Small intestine (tissue), 7 donors: ENCODE measurements around the gene ELMO1. TPM values are rescaled to one million over a fixed set of nuclear protein-coding genes. Genes with fewer than 3 reads are reported as not detected.

ENCODE experiments used
- DNase-seq, 2 donors: peaks; one replicate each; pipeline versions ENCODE4 v3.0.0 to v3.0.0-alpha.2; 2013
- FAIRE-seq: peaks from 2 replicates; lab custom pipeline; 2012; peaks lifted over from hg19 to GRCh38; lab: Jason Lieb, UNC
- H3K27ac ChIP-seq, 3 donors: one replicate each; pipeline ENCODE4 v1.5.1; 2013; ENCODE audit warnings: low read length in 2 of 3, mild to moderate bottlenecking in 2 of 3, control low read depth in 1 of 3, inconsistent platforms in 1 of 3, low read depth in 1 of 3, moderate library complexity in 1 of 3
- H3K27me3 ChIP-seq, 3 donors: one replicate each; pipeline ENCODE4 v1.6.1; 2013; ENCODE audit warnings: low read length in 3 of 3, inconsistent platforms in 1 of 3; ENCODE audit not compliant: control insufficient read depth in 3 of 3, insufficient read depth in 3 of 3
- H3K36me3 ChIP-seq, 3 donors: one replicate each; pipeline ENCODE4 v1.6.1; 2013; ENCODE audit warnings: low read length in 3 of 3, inconsistent platforms in 1 of 3, low read depth in 1 of 3, mild to moderate bottlenecking in 1 of 3, moderate library complexity in 1 of 3; ENCODE audit not compliant: control insufficient read depth in 3 of 3, insufficient read depth in 2 of 3
- H3K4me1 ChIP-seq, 3 donors: one replicate each; pipeline ENCODE4 v1.6.1; 2013; ENCODE audit warnings: low read length in 2 of 3, inconsistent platforms in 1 of 3, low read depth in 1 of 3, mild to moderate bottlenecking in 1 of 3, moderate library complexity in 1 of 3; ENCODE audit not compliant: control insufficient read depth in 3 of 3, insufficient read depth in 2 of 3
- H3K4me3 ChIP-seq, 3 donors: one replicate each; pipeline ENCODE4 v1.5.1; 2013; ENCODE audit warnings: low read length in 3 of 3, control low read depth in 1 of 3, inconsistent platforms in 1 of 3, low read depth in 1 of 3, mild to moderate bottlenecking in 1 of 3, moderate library complexity in 1 of 3
- H3K9me3 ChIP-seq, 2 donors: one replicate each; pipeline ENCODE4 v1.6.1; 2013; ENCODE audit warnings: low read depth in 1 of 2, low read length in 1 of 2; ENCODE audit not compliant: control insufficient read depth in 2 of 2, insufficient read depth in 1 of 2
- WGBS, 3 donors: extraction: QIAGEN DNeasy Blood & Tissue Kit; methylation state at CpG; one replicate each; pipeline ENCODE4 v1.1.7; 2013; 5-methylcytosine and 5-hydroxymethylcytosine counted together
- polyA plus RNA-seq, 4 donors: library from polyadenylated mRNA; stranded (reverse) in 3 of 4; unstranded in 1 of 4; fragments of 200-250 nt in 3 of 4; fragments of 120-200 nt in 1 of 4; gene quantifications; one replicate each; pipeline versions ENCODE4 v1.2.1 to v1.2.3, GENCODE V29; 2013
- donor health status: healthy with polysubstance abuse.
- donor health status: control.
- donor health status: control.
- donor health status: Bipolar disorder and iron deficiency.
- donor health status: healthy.

ELMO1 gene
- polyA plus RNA-seq, 4 donors: 1.8 to 9.3 (median 7.3) TPM

DNA sequence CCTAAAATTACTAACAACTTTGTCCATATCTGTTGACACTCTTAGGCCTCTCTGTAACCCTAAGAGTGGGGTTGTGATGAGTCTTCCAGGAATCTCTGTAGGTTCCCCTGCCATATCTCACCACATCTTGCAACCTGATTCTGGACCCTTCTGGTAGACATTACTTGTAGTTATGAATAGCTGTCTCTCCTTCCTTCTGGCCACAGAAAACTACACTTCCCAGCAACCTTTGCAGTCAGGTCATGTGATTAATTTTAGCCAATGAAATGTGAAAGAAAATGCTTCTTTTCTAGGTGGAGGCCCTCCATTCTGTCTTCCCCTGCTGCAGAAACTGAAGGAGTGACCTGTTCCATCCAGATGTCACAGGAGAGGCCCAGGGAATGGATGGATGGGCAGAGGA lies 576.8 kb downstream of the ELMO1 start:
- Histone ChIP-seq H3K4me1 (no peaks in the 10 kb centered on the region), H3K4me3 (no peak overlapping the region), H3K9me3 (no peaks in the 10 kb centered on the region), H3K36me3 (peaks cover 0 to 2% (median 0%) of the 10 kb centered on the region in 3 donors), H3K27me3 (no peaks in the 10 kb centered on the region), H3K27ac (no peak overlapping the region)
- no peak for DNase-seq
- FAIRE-seq: no peak

DNA sequence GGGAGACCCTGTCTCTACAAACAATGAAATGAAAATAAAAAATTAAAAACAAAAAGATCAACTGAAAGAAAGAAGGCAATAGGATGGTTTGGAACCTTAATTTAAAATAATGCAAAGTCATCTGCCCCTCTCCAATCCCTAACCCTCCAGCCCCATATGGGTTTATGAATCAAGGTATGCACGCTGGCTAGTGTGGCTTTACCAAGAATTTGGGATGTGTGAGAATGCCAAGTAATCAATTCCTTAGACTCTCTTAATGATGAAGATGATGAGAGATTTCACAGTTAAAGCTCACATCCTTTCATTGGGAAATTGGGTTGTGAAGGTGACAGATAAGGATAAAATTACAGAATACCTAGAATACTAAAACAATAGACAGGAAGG lies 577.3 kb downstream of the ELMO1 start:
- 62 to 97% (median 94%) methylated on average over 1 of the region's 1 CpG for WGBS, 3 donors
- FAIRE-seq: no peak
- peaks cover 0 to 2% (median 0%) of the 10 kb centered on the region in 3 donors for H3K36me3 ChIP-seq
- H3K9me3 ChIP-seq: no peaks in the 10 kb centered on the region
- DNase-seq: no peak
- H3K4me1 ChIP-seq: no peaks in the 10 kb centered on the region
- H3K4me3 ChIP-seq: no peak overlapping the region
- H3K27ac ChIP-seq: no peak overlapping the region
- H3K27me3 ChIP-seq: no peaks in the 10 kb centered on the region

DNA sequence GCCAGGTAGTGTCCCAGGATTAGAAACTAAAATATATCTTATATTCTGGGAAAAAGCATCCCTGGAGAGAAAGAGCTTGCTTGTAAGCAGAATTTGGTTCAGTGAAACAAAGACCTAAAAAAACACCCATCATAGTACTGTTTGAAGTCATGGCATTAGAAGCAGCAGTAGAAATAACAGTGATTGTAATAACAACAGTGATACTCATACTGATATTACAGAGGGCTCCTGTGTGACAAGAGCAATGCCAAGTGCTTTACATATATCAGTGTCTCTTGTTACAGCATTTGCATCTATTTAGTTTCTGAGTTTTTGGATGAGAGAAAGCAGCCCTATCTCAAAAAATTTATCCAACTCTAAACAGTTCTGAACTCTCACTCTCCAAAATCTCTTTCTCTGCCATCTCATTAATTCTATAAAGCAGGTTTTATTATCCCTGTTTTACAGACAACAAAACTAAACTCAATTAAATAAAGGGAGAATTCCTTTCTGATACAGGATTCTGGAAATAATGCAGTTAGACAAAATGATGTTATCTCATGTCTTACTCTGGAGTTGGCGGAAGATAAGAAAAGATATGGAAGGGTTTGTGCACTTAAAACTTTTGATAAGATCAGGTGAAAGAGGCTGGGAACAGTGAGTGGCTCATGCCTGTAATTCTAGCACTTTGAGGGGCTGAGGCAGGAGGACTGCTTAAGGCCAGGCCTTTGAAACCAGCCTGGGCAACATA lies 577.9 kb downstream of the ELMO1 start:
- Histone ChIP-seq H3K4me1 (no peaks in the 10 kb centered on the region), H3K4me3 (no peak overlapping the region), H3K27ac (no peak overlapping the region), H3K27me3 (no peaks in the 10 kb centered on the region), H3K9me3 (no peaks in the 10 kb centered on the region), H3K36me3 (peaks cover 0 to 2% (median 0%) of the 10 kb centered on the region in 3 donors)
- DNase-seq: no peak
- FAIRE-seq: no peak
- WGBS, 3 donors: 90 to 100% (median 93%) methylated on average over 1 of the region's 1 CpG

DNA sequence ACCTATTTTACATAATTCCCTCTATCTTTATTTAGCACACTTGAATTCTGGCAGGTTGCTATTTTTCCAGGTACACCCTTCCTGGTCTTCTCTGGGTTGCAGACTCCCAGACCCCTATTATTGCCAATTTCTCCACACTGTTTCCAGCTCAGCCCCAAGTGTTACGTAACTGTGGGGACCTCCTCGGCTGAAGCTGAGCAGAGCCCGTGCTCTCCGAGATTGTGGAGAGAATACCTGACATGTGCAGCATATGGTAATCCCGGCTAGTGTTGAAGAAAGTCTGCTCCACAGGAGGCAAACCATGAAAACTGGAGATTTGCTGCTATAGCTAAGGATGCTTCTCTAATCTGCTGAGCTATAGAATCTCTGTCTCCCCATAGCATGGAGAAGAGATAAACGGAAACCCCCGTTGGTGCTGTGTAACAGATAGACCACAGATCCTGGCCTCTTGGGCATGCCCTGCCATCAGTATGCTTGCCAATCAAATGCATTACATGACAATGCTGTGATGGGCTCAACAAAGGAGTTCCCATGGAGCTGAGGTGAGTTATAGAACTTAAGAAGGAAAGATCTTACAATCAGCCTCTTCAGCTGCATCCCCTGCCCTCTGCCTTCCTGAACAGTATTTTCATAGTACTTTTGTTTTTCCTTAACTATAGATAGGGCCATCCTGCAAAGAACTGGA lies 579.8 kb downstream of the ELMO1 start:
- 93 to 95% (median 94%) methylated on average over 7 of the region's 7 CpGs for WGBS, 3 donors
- Histone ChIP-seq H3K4me3 (no peak overlapping the region), H3K36me3 (peaks cover 0 to 2% (median 0%) of the 10 kb centered on the region in 3 donors), H3K27me3 (no peaks in the 10 kb centered on the region), H3K27ac (no peak overlapping the region), H3K9me3 (no peaks in the 10 kb centered on the region), H3K4me1 (peaks cover 0 to 18% (median 3%) of the 10 kb centered on the region in 3 donors)
- DNase-seq (no peak), FAIRE-seq (no peak)

DNA sequence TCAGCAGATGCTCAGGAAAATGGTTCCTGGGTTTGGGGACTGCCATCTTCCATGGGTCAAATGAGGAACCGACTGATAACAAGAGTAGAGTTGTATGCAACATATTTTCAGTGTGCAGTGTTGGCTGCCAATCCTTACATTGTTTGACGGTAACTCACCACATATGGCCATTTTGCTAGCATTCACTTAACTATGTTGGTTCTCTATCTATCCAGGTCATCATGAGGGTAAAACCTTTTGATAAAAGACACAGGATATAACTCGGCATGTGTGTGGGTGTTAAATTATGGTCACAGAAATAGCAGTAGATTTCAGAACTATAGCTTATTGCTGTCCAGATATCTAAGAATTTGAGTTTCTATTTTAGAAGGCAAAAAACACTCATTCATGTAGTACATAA lies 583.6 kb downstream of the ELMO1 start:
- DNase-seq: no peak
- WGBS, 3 donors: 77 to 82% (median 78%) methylated on average over 3 of the region's 3 CpGs
- FAIRE-seq: no peak
- Histone ChIP-seq H3K36me3 (peaks cover 0 to 2% (median 2%) of the 10 kb centered on the region in 3 donors), H3K4me1 (peaks cover 0 to 24% (median 3%) of the 10 kb centered on the region in 3 donors), H3K27ac (peak overlapping the region in 2 of 3 donors; percentile 45 to 84), H3K27me3 (no peaks in the 10 kb centered on the region), H3K9me3 (no peaks in the 10 kb centered on the region), H3K4me3 (no peak overlapping the region)

DNA sequence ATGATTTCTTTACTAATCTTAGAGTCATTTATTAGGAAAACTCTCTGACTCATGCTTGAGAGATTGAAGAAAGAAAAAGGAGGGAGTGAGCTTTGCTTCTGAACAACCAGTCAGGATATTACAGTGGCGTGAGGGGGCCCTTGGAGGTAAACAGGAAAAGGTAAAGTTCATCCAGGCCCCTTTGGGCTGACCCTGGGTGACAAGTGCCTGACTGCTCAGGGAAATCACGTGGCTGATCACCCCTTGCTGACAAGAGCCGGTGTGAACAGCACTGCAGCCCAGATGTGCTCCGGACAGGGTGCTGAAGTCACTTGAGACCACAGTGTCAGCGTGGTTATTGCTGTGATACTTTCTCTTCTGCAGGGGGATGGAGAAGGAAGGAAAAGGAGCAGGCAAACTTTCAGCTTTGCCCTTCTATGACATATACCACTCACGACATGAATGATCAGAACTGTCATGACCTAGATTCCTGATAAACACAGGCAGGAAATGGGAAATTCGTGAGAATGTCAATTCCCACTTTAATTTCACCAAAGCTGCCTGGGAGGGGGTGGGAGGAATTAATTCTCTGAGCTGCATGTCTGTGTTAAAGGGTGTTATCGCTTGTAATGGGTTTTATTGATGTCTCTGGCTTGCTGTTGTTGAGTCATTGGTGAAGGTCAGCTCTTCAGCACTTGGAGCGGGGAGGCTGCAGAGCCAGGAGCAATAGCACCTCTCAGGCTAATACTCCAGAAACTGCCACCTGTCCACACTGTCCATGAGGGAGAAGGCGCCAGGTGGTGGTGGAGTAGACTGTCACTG lies 584.6 kb downstream of the ELMO1 start:
- Histone ChIP-seq H3K4me3 (no peak overlapping the region), H3K27me3 (no peaks in the 10 kb centered on the region), H3K27ac (peak overlapping the region in 2 of 3 donors; percentile 12 to 84), H3K9me3 (no peaks in the 10 kb centered on the region), H3K4me1 (peaks cover 0 to 24% (median 3%) of the 10 kb centered on the region in 3 donors), H3K36me3 (peaks cover 0 to 2% (median 2%) of the 10 kb centered on the region in 3 donors)
- FAIRE-seq (no peak), DNase-seq (peak; percentile 4 to 86)
- 54 to 59% (median 55%) methylated on average over 10 of the region's 10 CpGs for WGBS, 3 donors

DNA sequence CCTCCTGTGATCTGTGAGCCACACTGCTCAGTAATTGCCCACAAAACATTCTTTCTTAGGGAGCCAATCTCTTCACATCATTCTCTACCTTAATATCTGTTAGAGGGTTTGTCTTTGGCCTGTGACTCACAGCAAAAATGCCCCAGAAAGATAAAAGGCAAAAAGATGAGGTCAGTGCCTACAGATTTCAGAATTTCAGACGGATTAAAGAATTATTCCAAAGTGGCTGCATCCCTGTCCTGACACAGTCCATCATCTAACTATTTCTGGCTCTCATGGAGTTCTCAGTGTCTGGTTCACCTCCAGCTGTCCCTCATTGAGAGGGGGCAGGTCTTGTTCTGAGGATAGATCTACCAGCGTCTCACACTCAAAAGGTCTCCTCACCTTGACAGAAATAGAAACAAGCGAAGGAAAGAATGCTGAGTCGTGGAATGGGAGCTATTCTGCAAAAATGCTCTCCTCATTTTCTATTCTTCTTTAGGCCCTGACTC lies 585.8 kb downstream of the ELMO1 start:
- Histone ChIP-seq H3K27me3 (no peaks in the 10 kb centered on the region), H3K4me1 (peaks cover 0 to 24% (median 3%) of the 10 kb centered on the region in 3 donors), H3K9me3 (no peaks in the 10 kb centered on the region), H3K36me3 (peaks cover 0 to 2% (median 0%) of the 10 kb centered on the region in 3 donors), H3K4me3 (no peak overlapping the region), H3K27ac (peak overlapping the region in 1 of 3 donors; percentile 14)
- DNase-seq (peak in 1 of 2 donors; percentile 7), FAIRE-seq (no peak)
- WGBS, 3 donors: 83 to 87% (median 84%) methylated on average over 4 of the region's 4 CpGs

DNA sequence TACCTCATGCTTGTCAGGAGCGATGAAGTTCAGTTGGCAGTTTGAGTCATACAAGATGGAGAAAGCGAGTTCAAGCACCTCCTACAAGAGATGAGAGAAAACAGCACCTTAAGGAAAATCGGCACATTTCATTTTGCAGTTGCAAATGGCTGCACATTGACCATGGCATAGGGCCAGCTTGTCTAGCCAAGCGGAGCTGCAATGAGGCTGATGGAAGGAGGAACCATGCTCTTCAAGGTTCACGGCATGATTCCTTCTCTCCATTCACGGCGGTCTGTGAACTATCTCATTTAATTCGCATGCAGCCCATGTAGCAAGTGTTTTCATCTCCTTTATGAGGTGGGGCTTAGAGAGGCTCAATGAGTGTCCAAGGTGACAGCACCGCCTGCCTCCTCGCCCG lies 587.0 kb downstream of the ELMO1 start:
- WGBS, 3 donors: 92 to 98% (median 95%) methylated on average over 11 of the region's 11 CpGs
- DNase-seq: no peak
- Histone ChIP-seq H3K27me3 (no peaks in the 10 kb centered on the region), H3K27ac (no peak overlapping the region), H3K9me3 (no peaks in the 10 kb centered on the region), H3K4me1 (peaks cover 0 to 24% (median 3%) of the 10 kb centered on the region in 3 donors), H3K4me3 (no peak overlapping the region), H3K36me3 (peaks cover 0 to 2% (median 0%) of the 10 kb centered on the region in 3 donors)
- FAIRE-seq: no peak
